Panc1 (cell line): ENCODE results near the gene LOXL1. TPM values are rescaled to one million over a fixed set of nuclear protein-coding genes. Genes with fewer than 3 reads are reported as not detected.

Source experiments
- ATAC-seq: fragments of 200-7000 bp; cut with Tn5 transposase; 2 replicates; pipeline ENCODE4 v1.9.1; 2020; ENCODE audit warnings: mild to moderate bottlenecking, moderate library complexity
- BruUV-seq: library from RNA; stranded (reverse); fragments of 400-500 nt; replicated peaks from 2 replicates; lab custom pipeline; 2021; lab: Mats Ljungman, UMichigan
- CTCF ChIA-PET: fragments of 300-600 bp; sonication (Branson Sonifier 250); formaldehyde crosslinking; loops from one replicate; lab custom pipeline; 2022; ENCODE audit warnings: antibody characterized with exemption; lab: Charles Lee
- POLR2A ChIA-PET: fragments of 300-600 bp; sonication (Branson Sonifier 250); formaldehyde crosslinking; loops from one replicate; lab custom pipeline; 2022; ENCODE audit warnings: antibody characterized with exemption; lab: Charles Lee
- DNase-seq: peaks from one replicate; pipeline ENCODE4 v3.0.0-alpha.2; 2010; ENCODE audit warnings: low read depth, low spot score
- H3K27ac ChIP-seq: 2 replicates; pipeline ENCODE4 v1.5.1; 2011; ENCODE audit warnings: mild to moderate bottlenecking, low read length, inconsistent platforms
- H3K27me3 ChIP-seq: fragments of 200-500 bp; sonication (Bioruptor generic); 2 replicates; pipeline ENCODE4 v1.6.0; 2014; ENCODE audit warnings: low read length, inconsistent platforms; ENCODE audit not compliant: control insufficient read depth, insufficient read depth
- H3K36me3 ChIP-seq: fragments of 200-500 bp; sonication (Bioruptor generic); 2 replicates; pipeline ENCODE4 v1.5.1; 2014; ENCODE audit warnings: inconsistent platforms, mild to moderate bottlenecking, low read length, moderate library complexity; ENCODE audit not compliant: control insufficient read depth, insufficient read depth
- H3K4me1 ChIP-seq: 2 replicates; pipeline ENCODE4 v1.5.1; 2011; ENCODE audit warnings: inconsistent platforms, mild to moderate bottlenecking, low read length, moderate library complexity; ENCODE audit not compliant: control insufficient read depth, insufficient read depth
- H3K4me3 ChIP-seq, 2 experiments: 2 replicates each; pipeline ENCODE4 v1.5.1; 2011 to 2012; ENCODE audit warnings: low read depth in 2 of 2, low read length in 2 of 2, mild to moderate bottlenecking in 2 of 2, inconsistent platforms in 1 of 2, moderate library complexity in 1 of 2
- H3K9me3 ChIP-seq: fragments of 200-500 bp; sonication (Bioruptor generic); 2 replicates; pipeline ENCODE4 v1.5.1; 2014; ENCODE audit warnings: low read depth, mild to moderate bottlenecking, inconsistent platforms, low read length, moderate library complexity; ENCODE audit not compliant: control insufficient read depth, insufficient read depth
- POLR2AphosphoS5 ChIP-seq: IDR thresholded peaks from 2 replicates; pipeline ENCODE4 v1.6.1; 2012; ENCODE audit warnings: mild to moderate bottlenecking, low read depth, low read length, moderate library complexity
- REST ChIP-seq, 2 experiments: IDR thresholded peaks; 2 replicates each; pipeline ENCODE4 v1.6.1; 2011 to 2012; ENCODE audit warnings: low read depth in 2 of 2, control low read depth in 1 of 2, low read length in 1 of 2, mild to moderate bottlenecking in 1 of 2, moderate library complexity in 1 of 2; ENCODE audit not compliant: insufficient read depth in 1 of 2
- SIN3A ChIP-seq: IDR thresholded peaks from 2 replicates; pipeline ENCODE4 v1.6.1; 2012; ENCODE audit warnings: low read depth, mild to moderate bottlenecking, low read length, moderate library complexity, borderline replicate concordance; ENCODE audit not compliant: insufficient read depth
- TCF7L2 ChIP-seq: IDR thresholded peaks from 2 replicates; pipeline ENCODE4 v1.6.1; 2011; ENCODE audit warnings: mild to moderate bottlenecking, low read depth, low read length, inconsistent platforms
- in situ Hi-C: cut with HindIII; loops from 2 replicates; pipeline ENCODE4 v1.10.0; 2016; ENCODE audit warnings: low sequenced_read_pairs, low pct_unique_long_range_greater_than_20kb
- intact Hi-C: fragments of 100-400 bp; cut with micrococcal nuclease; formaldehyde crosslinking; loops from one replicate; pipeline ENCODE4 v1.10.0; 2022; ENCODE audit not compliant: unreplicated experiment
- total RNA-seq: library from RNA; stranded (reverse); gene quantifications from one replicate; pipeline ENCODE4 v1.2.1, GENCODE V29; 2021; ENCODE audit not compliant: unreplicated experiment
- TF ChIP-seq, protein P1 (sequence below): fragments of 450-650 bp; IDR thresholded peaks from 2 replicates; pipeline ENCODE4 v1.5.1; 2017; ENCODE audit warnings: mild to moderate bottlenecking

LOXL1 gene
- total RNA-seq, 1 experiment from 2014 or later, result 18.6 TPM

DNA sequence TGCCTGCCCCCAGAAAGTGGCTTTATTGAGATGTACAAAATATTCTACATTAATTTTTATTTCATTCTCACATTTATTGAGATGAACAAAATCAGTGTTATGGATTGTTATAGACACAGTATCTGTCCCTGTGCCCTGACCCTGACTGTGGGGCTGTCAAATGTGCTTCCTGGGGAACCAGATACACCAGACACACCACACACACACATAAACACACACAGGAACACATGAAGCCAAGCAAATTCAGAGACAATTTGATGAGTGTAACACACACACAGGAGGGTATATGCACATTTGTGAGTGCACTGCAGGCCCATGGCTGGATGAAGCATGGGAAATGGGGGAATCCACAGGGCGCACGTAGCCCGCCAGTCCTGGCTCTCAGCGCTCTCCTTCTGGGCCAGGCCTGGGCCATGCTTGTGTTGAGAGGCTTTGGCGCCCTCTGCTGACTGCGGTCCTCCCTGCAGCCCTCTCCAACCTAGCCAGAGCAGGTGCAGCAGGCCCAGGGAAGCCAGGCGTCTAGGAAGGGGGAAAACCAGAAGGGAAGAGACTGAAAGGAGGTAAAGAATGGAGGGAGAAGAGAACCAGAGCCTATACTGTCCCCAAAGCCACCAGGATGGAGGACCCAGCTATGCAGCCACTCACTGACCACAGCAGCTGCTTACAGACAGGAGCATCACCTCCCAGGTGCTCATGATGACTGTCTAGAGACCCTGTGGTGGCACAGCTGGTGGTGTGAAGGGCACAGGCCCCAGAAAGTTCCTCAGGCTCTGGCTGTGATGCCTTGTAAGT lies 18.0 kb upstream of the LOXL1 start:
- ATAC-seq (peak; percentile 100), DNase-seq (no peak)
- ChIA-PET POLR2A (interaction anchor here (0.6 kb wide), 1 partner anchor 1220 kb away, joined by 9 read pairs; no protein-coding TSS in a partner anchor), CTCF (interaction anchor here (4.0 kb wide), 1 partner anchor 34 kb away, joined by 18 read pairs; the partner anchor contains the start of gene TBC1D21)
- Histone ChIP-seq H3K9me3 (no peaks in the 10 kb centered on the region), H3K27me3 (no peaks in the 10 kb centered on the region; the same call in 1 of the 2 replicates), H3K36me3 (no peaks in the 10 kb centered on the region), H3K4me3 (no peak overlapping the region), H3K27ac (no peak overlapping the region), H3K4me1 (no peaks in the 10 kb centered on the region)
- no TSS peak for BruUV-seq
- intact Hi-C loops (loop anchor here (2.0 kb wide), 1 partner anchor 33 kb away; no protein-coding TSS in a partner anchor), in situ Hi-C loops (no loop called here)
- TF ChIP-seq REST (IDR thresholded peaks at IDR 0.05; ENCODE audit: insufficient read depth in 1 of 2, low read depth in 2 of 2, low read length in 1 of 2) (peak in 1 of 2 experiments; percentile 58; a peak in 1 of 4 replicates), POLR2AphosphoS5 (no peak), TCF7L2 (no peak), SIN3A (no peak)
- TF ChIP-seq, protein P1, sequence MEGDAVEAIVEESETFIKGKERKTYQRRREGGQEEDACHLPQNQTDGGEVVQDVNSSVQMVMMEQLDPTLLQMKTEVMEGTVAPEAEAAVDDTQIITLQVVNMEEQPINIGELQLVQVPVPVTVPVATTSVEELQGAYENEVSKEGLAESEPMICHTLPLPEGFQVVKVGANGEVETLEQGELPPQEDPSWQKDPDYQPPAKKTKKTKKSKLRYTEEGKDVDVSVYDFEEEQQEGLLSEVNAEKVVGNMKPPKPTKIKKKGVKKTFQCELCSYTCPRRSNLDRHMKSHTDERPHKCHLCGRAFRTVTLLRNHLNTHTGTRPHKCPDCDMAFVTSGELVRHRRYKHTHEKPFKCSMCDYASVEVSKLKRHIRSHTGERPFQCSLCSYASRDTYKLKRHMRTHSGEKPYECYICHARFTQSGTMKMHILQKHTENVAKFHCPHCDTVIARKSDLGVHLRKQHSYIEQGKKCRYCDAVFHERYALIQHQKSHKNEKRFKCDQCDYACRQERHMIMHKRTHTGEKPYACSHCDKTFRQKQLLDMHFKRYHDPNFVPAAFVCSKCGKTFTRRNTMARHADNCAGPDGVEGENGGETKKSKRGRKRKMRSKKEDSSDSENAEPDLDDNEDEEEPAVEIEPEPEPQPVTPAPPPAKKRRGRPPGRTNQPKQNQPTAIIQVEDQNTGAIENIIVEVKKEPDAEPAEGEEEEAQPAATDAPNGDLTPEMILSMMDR, result peak; percentile 95

DNA sequence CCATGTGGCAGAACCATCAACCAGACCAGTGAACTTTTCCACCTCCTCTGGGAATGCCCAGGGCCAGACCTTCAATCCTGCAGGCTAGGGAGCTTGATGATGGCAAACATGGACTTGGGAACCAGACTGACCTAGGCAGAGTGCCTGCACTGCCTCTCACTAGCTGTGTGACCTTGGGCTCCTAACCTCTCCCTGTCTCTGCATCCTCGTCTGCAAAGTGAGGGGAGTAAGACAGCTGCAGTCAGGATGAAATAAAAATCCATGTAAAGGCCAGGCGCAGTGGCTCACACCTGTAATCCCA lies 17.5 kb upstream of the LOXL1 start:
- in situ Hi-C loops (no loop called here), intact Hi-C loops (loop anchor here (2.0 kb wide), 1 partner anchor 34 kb away; no protein-coding TSS in a partner anchor)
- ATAC-seq (peak; percentile 20; the same call in 1 of the 2 replicates), DNase-seq (no peak)
- TF ChIP-seq, protein P1, result no peak
- TF ChIP-seq TCF7L2 (no peak), POLR2AphosphoS5 (no peak), SIN3A (no peak), REST (IDR thresholded peaks at IDR 0.05; ENCODE audit: insufficient read depth in 1 of 2, low read depth in 2 of 2, low read length in 1 of 2) (no peak)
- ChIA-PET POLR2A (no interaction called here), CTCF (interaction anchor here (0.7 to 4.0 kb wide), 2 partner anchors 26 to 34 kb away, joined by 3 to 18 read pairs; partner anchors contain the start of gene TBC1D21)
- Histone ChIP-seq H3K27me3 (no peaks in the 10 kb centered on the region; the same call in 1 of the 2 replicates), H3K27ac (no peak overlapping the region), H3K9me3 (no peaks in the 10 kb centered on the region), H3K36me3 (no peaks in the 10 kb centered on the region), H3K4me3 (no peak overlapping the region), H3K4me1 (no peaks in the 10 kb centered on the region)
- no TSS peak for BruUV-seq
